H1 (cell line): ENCODE results near the gene MYADM. TPM values are rescaled to one million over a fixed set of nuclear protein-coding genes. Genes with fewer than 3 reads are reported as not detected.

ENCODE experiments used
- CTCF ChIA-PET: fragments of 300-600 bp; sonication (Branson Sonifier 250); formaldehyde crosslinking; loops from one replicate; lab custom pipeline; 2021; ENCODE audit not compliant: partially characterized antibody; lab: Charles Lee
- POLR2A ChIA-PET: fragments of 300-600 bp; sonication (Branson Sonifier 250); formaldehyde crosslinking; loops from one replicate; lab custom pipeline; 2021; ENCODE audit warnings: inconsistent platforms; ENCODE audit not compliant: partially characterized antibody; lab: Charles Lee
- DNase-seq, 2 experiments: peaks; one replicate each; pipeline versions ENCODE4 v3.0.0 to v3.0.0-alpha.2; 2010 to 2022; ENCODE audit warnings: low spot score in 2 of 2, low read depth in 1 of 2, mixed read lengths in 1 of 2
- FAIRE-seq: peaks from 2 replicates; lab custom pipeline; 2011; peaks lifted over from hg19 to GRCh38; lab: Jason Lieb, UNC
- H2AFZ ChIP-seq: 2 replicates; pipeline ENCODE4 v1.8.1; 2012; ENCODE audit warnings: low read length, inconsistent platforms
- H2AK5ac ChIP-seq: 2 replicates; pipeline ENCODE4 v1.6.1; 2013; ENCODE audit warnings: low read depth, low read length
- H2BK120ac ChIP-seq: replicated peaks from 2 replicates; pipeline ENCODE3; 2013; ENCODE audit warnings: low read depth, low read length, inconsistent platforms
- H2BK12ac ChIP-seq: 2 replicates; pipeline ENCODE4 v1.6.1; 2013; ENCODE audit warnings: low read depth, low read length
- H2BK15ac ChIP-seq: 2 replicates; pipeline ENCODE4 v1.6.1; 2013; ENCODE audit warnings: low read length
- H2BK20ac ChIP-seq: 2 replicates; pipeline ENCODE4 v1.6.1; 2013; ENCODE audit warnings: low read length
- H2BK5ac ChIP-seq: 2 replicates; pipeline ENCODE4 v1.6.1; 2013; ENCODE audit warnings: low read depth, low read length
- H3K14ac ChIP-seq: 2 replicates; pipeline ENCODE4 v1.6.1; 2013; ENCODE audit warnings: inconsistent platforms; ENCODE audit not compliant: insufficient read length
- H3K18ac ChIP-seq: 2 replicates; pipeline ENCODE4 v1.6.1; 2013; ENCODE audit warnings: low read length; ENCODE audit errors: extremely low read depth
- H3K23ac ChIP-seq: 2 replicates; pipeline ENCODE4 v1.6.1; 2013; ENCODE audit warnings: inconsistent platforms; ENCODE audit not compliant: insufficient read length
- H3K23me2 ChIP-seq: 2 replicates; pipeline ENCODE4 v1.6.1; 2013; ENCODE audit warnings: low read depth, low read length
- H3K27ac ChIP-seq: 2 replicates; pipeline ENCODE4 v1.6.1; 2011; ENCODE audit warnings: low read depth, low read length, inconsistent platforms
- H3K27me3 ChIP-seq, 4 experiments: replicated peaks in 1 of 4; 1 replicate in 1 of 4; 2 replicates in 3 of 4; pipeline versions ENCODE4 v1.6.1 to v1.8.1; 2011 to 2013; ENCODE audit warnings: low read length in 3 of 4, mild to moderate bottlenecking in 3 of 4, inconsistent platforms in 2 of 4, mixed read lengths in 2 of 4, moderate library complexity in 1 of 4; ENCODE audit not compliant: control insufficient read depth in 3 of 4, insufficient read depth in 3 of 4; ENCODE audit errors: extremely low read depth in 1 of 4
- H3K36me3 ChIP-seq, 4 experiments: 2 replicates each; pipeline versions ENCODE4 v1.6.1 to v1.8.1; 2011 to 2013; ENCODE audit warnings: mild to moderate bottlenecking in 4 of 4, low read length in 3 of 4, moderate library complexity in 2 of 4, control low read depth in 1 of 4, inconsistent platforms in 1 of 4; ENCODE audit not compliant: insufficient read depth in 4 of 4, control insufficient read depth in 2 of 4
- H3K4ac ChIP-seq: replicated peaks from 2 replicates; pipeline ENCODE3; 2013; ENCODE audit warnings: low read length, low read depth, mixed read lengths, inconsistent platforms; ENCODE audit not compliant: insufficient read length
- H3K4me1 ChIP-seq, 4 experiments: replicated peaks in 1 of 4; 1 replicate in 1 of 4; 2 replicates in 3 of 4; pipeline versions ENCODE4 v1.6.1 to v1.8.1; 2011 to 2013; ENCODE audit warnings: low read length in 3 of 4, inconsistent platforms in 2 of 4, mixed read lengths in 1 of 4; ENCODE audit not compliant: insufficient read depth in 4 of 4, control insufficient read depth in 3 of 4
- H3K4me2 ChIP-seq, 2 experiments: 2 replicates each; pipeline versions ENCODE4 v1.6.1 to v1.8.1; 2011 to 2013; ENCODE audit warnings: low read depth in 2 of 2, low read length in 2 of 2, control low read depth in 1 of 2, inconsistent platforms in 1 of 2, mild to moderate bottlenecking in 1 of 2; ENCODE audit not compliant: insufficient read depth in 1 of 2
- H3K4me3 ChIP-seq, 4 experiments: fragments of 200-600, 300-600 bp in 1 of 4; sonication (generic), shearing (Covaris generic), sonication (Bioruptor Twin) in 1 of 4; 2 replicates each; pipeline versions ENCODE4 v1.5.1 to v1.8.1; 2011 to 2016; ENCODE audit warnings: low read length in 4 of 4, low read depth in 3 of 4, control low read depth in 2 of 4, inconsistent platforms in 2 of 4, mild to moderate bottlenecking in 2 of 4, mixed read lengths in 1 of 4, moderate library complexity in 1 of 4; ENCODE audit not compliant: insufficient read depth in 2 of 4; ENCODE audit errors: extremely low read depth in 1 of 4
- H3K56ac ChIP-seq: replicated peaks from 2 replicates; pipeline ENCODE3; 2013; ENCODE audit warnings: low read depth, mild to moderate bottlenecking, mixed read lengths, low read length, inconsistent platforms; ENCODE audit not compliant: insufficient read length
- H3K79me1 ChIP-seq: 2 replicates; pipeline ENCODE4 v1.6.1; 2013; ENCODE audit warnings: low read depth, low read length, control low read depth
- H3K79me2 ChIP-seq, 2 experiments: 2 replicates each; pipeline versions ENCODE4 v1.6.1 to v1.8.1; 2012 to 2013; ENCODE audit warnings: low read length in 2 of 2, mild to moderate bottlenecking in 2 of 2, inconsistent platforms in 1 of 2; ENCODE audit not compliant: insufficient read depth in 2 of 2, control insufficient read depth in 1 of 2
- H3K9ac ChIP-seq, 4 experiments: replicated peaks in 1 of 4; 1 replicate in 1 of 4; 2 replicates in 3 of 4; pipeline versions ENCODE4 v1.6.1 to v1.8.1; 2011 to 2013; ENCODE audit warnings: low read depth in 3 of 4, low read length in 3 of 4, control low read depth in 2 of 4, mild to moderate bottlenecking in 2 of 4, moderate library complexity in 2 of 4, inconsistent platforms in 1 of 4; ENCODE audit errors: extremely low read depth in 1 of 4
- H3K9me3 ChIP-seq, 2 experiments: 2 replicates each; pipeline versions ENCODE4 v1.6.1 to v1.8.1; 2012 to 2013; ENCODE audit warnings: mild to moderate bottlenecking in 2 of 2, moderate library complexity in 2 of 2, control low read depth in 1 of 2, inconsistent platforms in 1 of 2, low read depth in 1 of 2, low read length in 1 of 2, mixed read lengths in 1 of 2; ENCODE audit not compliant: insufficient read depth in 2 of 2
- H4K20me1 ChIP-seq, 2 experiments: replicated peaks in 1 of 2; 2 replicates each; pipeline versions ENCODE3 to v1.8.1; 2011 to 2013; ENCODE audit warnings: inconsistent platforms in 2 of 2, low read length in 2 of 2, mild to moderate bottlenecking in 1 of 2; ENCODE audit not compliant: insufficient read depth in 2 of 2, control insufficient read depth in 1 of 2
- H4K5ac ChIP-seq: 2 replicates; pipeline ENCODE4 v1.6.1; 2013; ENCODE audit warnings: low read length, low read depth, mixed read lengths, inconsistent platforms; ENCODE audit not compliant: insufficient read length
- H4K8ac ChIP-seq: 2 replicates; pipeline ENCODE4 v1.8.0; 2013; ENCODE audit warnings: mild to moderate bottlenecking, moderate library complexity, low read length, inconsistent platforms; ENCODE audit not compliant: insufficient read depth; ENCODE audit errors: extremely low read depth
- H4K91ac ChIP-seq: replicated peaks from 2 replicates; pipeline ENCODE3; 2013; ENCODE audit warnings: low read length, mixed read lengths, inconsistent platforms; ENCODE audit not compliant: insufficient read length
- YY1 ChIP-seq: IDR thresholded peaks from 2 replicates; pipeline ENCODE4 v1.6.1; 2011; ENCODE audit warnings: low read depth, mild to moderate bottlenecking, low read length
- WGBS, 2 experiments: shearing (Covaris generic) in 1 of 2; methylation state at CpG; one replicate each; pipeline versions ENCODE4 v1.1.6 to v1.1.7; 2013 to 2015; ENCODE audit warnings: low lambda C conversion rate in 2 of 2, mixed read lengths in 2 of 2, inconsistent platforms in 1 of 2, low coverage in 1 of 2, missing lambda C conversion rate in 1 of 2; ENCODE audit not compliant: insufficient replicate concordance in 2 of 2, insufficient coverage in 1 of 2, insufficient read length in 1 of 2; ENCODE audit errors: extremely low coverage in 1 of 2, missing lambda C conversion rate in 1 of 2; 5-methylcytosine and 5-hydroxymethylcytosine counted together
- polyA plus RNA-seq, 7 experiments: library from polyadenylated mRNA; depleted of rRNA in 3 of 7; stranded (reverse) in 5 of 7; unstranded in 2 of 7; fragments of >200 nt in 5 of 7; fragments of 200-250 nt in 2 of 7; gene quantifications; 1 replicate in 5 of 7; 2 replicates in 1 of 7; 4 replicates in 1 of 7; pipeline versions ENCODE4 v1.2.1 to v1.2.3, GENCODE V29; 2011 to 2013; ENCODE audit warnings: missing spikeins in 2 of 7, mixed read lengths in 2 of 7
- total RNA-seq: library from RNA; stranded (reverse); fragmentation: NEBNext Ultra II Directional; extraction: Animal tissue kit (Norgen Biotek cat#: 25700); gene quantifications from 2 replicates; pipeline ENCODE4 v1.2.1, GENCODE V29; 2021

Gene MYADM
- total and polyA plus RNA-seq, 2 of the 8 experiments (the other 6 are each of a cell fraction or from before 2014, with no cell fraction given): 70.1 to 74.2 TPM

GRCh38 chr19:53883741-53884140 lies 16.1 kb downstream of the MYADM start:
- no peak overlapping the region for H2BK120ac ChIP-seq
- peak overlapping the region; percentile 11 to 77 (median 39); a peak in 7 of 8 replicates for H3K4me3 ChIP-seq
- H2BK5ac ChIP-seq: no peak overlapping the region
- no peaks in the 10 kb centered on the region for H3K9me3 ChIP-seq
- H3K4ac ChIP-seq: no peak overlapping the region
- peak overlapping the region; percentile 98 to 100 for H3K4me2 ChIP-seq
- peaks cover 23% of the 10 kb centered on the region for H3K23me2 ChIP-seq
- H3K4me1 ChIP-seq: peaks cover 2 to 26% (median 8%) of the 10 kb centered on the region in 4 experiments
- ChIA-PET POLR2A (interaction anchor here (1.0 to 4.7 kb wide), 6 partner anchors 12 to 77 kb away, joined by 3 to 61 read pairs (median 7); partner anchors contain the start of gene MYADM), CTCF (interaction anchor here (0.6 to 4.0 kb wide), 10 partner anchors 14 to 253 kb away, joined by 3 to 24 read pairs (median 4); no protein-coding TSS in a partner anchor)
- H4K20me1 ChIP-seq: no peaks in the 10 kb centered on the region
- no peaks in the 10 kb centered on the region; a peak in 1 of 8 replicates for H3K36me3 ChIP-seq
- H3K56ac ChIP-seq: no peak overlapping the region
- 44% methylated on average over 10 of the region's 11 CpGs; no CpG with 5 or more reads in 1 of the 2 experiments for WGBS, 2 experiments
- H2BK15ac ChIP-seq: no peak overlapping the region
- H3K79me2 ChIP-seq: no peaks in the 10 kb centered on the region
- H2AFZ ChIP-seq: no peak overlapping the region
- H3K23ac ChIP-seq: no peak overlapping the region
- no peak for TF ChIP-seq YY1
- H4K8ac ChIP-seq: no peak overlapping the region
- H2BK12ac ChIP-seq: no peak overlapping the region
- H3K27ac ChIP-seq: no peak overlapping the region
- H3K27me3 ChIP-seq: peaks cover 0 to 11% (median 3%) of the 10 kb centered on the region in 4 experiments; a peak in 4 of 7 replicates
- no peak for FAIRE-seq
- no peak overlapping the region; the same call in 1 of the 2 replicates for H3K18ac ChIP-seq
- no peaks in the 10 kb centered on the region for H3K79me1 ChIP-seq
- no peak for DNase-seq
- H3K9ac ChIP-seq: peak overlapping the region in 2 of 4 experiments; percentile 6 to 20; a peak in 2 of 7 replicates
- H2BK20ac ChIP-seq: no peak overlapping the region
- no peak overlapping the region for H4K5ac ChIP-seq
- no peak overlapping the region for H2AK5ac ChIP-seq
- no peak overlapping the region for H4K91ac ChIP-seq
- H3K14ac ChIP-seq: no peak overlapping the region
